GM21717 (cell line): Measurements from ENCODE around the gene SPEM1.
A peak's percentile ranks its signal among the peaks of the same experiment; 100 is the strongest.

Source experiments
- ATAC-seq: cut with Tn5 transposase; IDR thresholded peaks from one replicate; pipeline ENCODE4 v1.9.1; 2021; ENCODE audit warnings: mild to moderate bottlenecking, moderate library complexity; ENCODE audit not compliant: unreplicated experiment

The SPEM1 gene

GRCh38 chr17:7398612-7399011 is 21.5 kb upstream of the SPEM1 start:
- ATAC-seq = no peak

- no peak for ATAC-seq
These were observed 16.9 kb upstream of the SPEM1 start for GRCh38 chr17:7403043-7403726.

GRCh38 chr17:7403727-7403976 is 16.5 kb upstream of the SPEM1 start:
- ATAC-seq = no peak

GRCh38 chr17:7403977-7404736 is 16.0 kb upstream of the SPEM1 start, which contains the start of gene TMEM256:
Gene TMEM256 (minus strand): TSS chr17:7404097. CDS start chr17:7404084, 13 bp downstream.
- ATAC-seq = peak; percentile 75

GRCh38 chr17:7404737-7405349 is 15.3 kb upstream of the SPEM1 start:
- peak; percentile 7 for ATAC-seq

GRCh38 chr17:7405350-7406234 is 14.5 kb upstream of the SPEM1 start:
- ATAC-seq = no peak

GRCh38 chr17:7406235-7406825 is 13.8 kb upstream of the SPEM1 start:
- ATAC-seq = no peak

GRCh38 chr17:7407082-7407481 is 13.0 kb upstream of the SPEM1 start:
- no peak for ATAC-seq

GRCh38 chr17:7407485-7408251 is 12.5 kb upstream of the SPEM1 start, which contains the start of gene NLGN2:
Gene NLGN2 (plus strand): TSS chr17:7407845. CDS start chr17:7408256, 411 bp downstream.
- ATAC-seq = no peak

GRCh38 chr17:7408252-7408727 is 11.8 kb upstream of the SPEM1 start:
- no peak for ATAC-seq

GRCh38 chr17:7408863-7409262 is 11.3 kb upstream of the SPEM1 start:
- ATAC-seq = no peak

- ATAC-seq = no peak
These were observed 10.4 kb upstream of the SPEM1 start for GRCh38 chr17:7409716-7410115.

GRCh38 chr17:7410634-7411426 is 9.3 kb upstream of the SPEM1 start:
- no peak for ATAC-seq

GRCh38 chr17:7411427-7411750 is 8.7 kb upstream of the SPEM1 start:
- no peak for ATAC-seq

- no peak for ATAC-seq
These were observed 6.7 kb upstream of the SPEM1 start for GRCh38 chr17:7413346-7413985.

- no peak for ATAC-seq
These were observed 5.3 kb upstream of the SPEM1 start for GRCh38 chr17:7414837-7415236.

GRCh38 chr17:7415784-7416183 is 4.3 kb upstream of the SPEM1 start:
- no peak for ATAC-seq

- ATAC-seq = no peak
These were observed 3.8 kb upstream of the SPEM1 start for GRCh38 chr17:7416323-7416722.
